Cerebellar nuclear complex (tissue), 1 donor: ENCODE measurements around the gene CREB3.

Experiments used
- DNase-seq, 2 experiments: peaks; one replicate each; lab custom pipeline; 2025; lab: John Stamatoyannopoulos, UW

Gene CREB3

DNA sequence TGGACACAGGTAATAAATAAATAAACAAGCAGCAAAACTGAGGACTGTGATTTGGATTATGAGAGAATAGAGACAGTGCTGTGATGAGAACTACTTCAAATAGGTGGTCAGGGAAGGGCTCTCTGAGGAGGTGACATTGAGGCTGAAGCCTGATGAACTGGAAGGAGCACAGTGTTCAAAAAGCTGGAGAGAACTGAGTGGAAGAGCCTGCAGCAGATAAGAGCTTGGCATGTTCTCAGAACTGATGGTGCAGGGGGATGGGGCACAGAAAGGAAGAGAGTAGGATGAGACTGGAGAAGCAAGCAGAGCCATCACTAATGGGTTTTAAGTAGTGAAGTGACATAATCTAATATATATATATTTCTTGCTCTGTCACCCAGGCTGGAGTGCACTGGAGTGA lies 31.5 kb upstream of the CREB3 start:
- DNase-seq, result no peak

DNA sequence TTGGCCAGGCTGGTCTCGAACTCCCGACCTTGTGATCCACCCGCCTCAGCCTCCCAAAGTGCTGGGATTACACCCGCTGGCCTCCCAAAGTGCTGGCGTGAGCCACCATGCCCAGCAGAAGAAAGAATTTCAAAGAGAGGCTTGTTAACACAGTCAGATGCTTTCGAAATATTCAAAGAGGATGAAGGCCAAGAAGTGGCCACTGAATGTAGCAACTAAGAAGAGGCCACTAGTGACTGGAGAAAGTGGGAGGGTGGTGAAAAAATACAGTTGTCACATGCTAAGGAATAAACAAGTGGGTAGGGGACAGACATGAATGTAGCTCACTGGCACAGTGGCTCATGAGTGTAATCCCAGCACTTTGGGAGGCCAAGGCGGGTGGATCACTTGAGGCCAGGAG lies 29.8 kb upstream of the CREB3 start:
- no peak for DNase-seq

DNA sequence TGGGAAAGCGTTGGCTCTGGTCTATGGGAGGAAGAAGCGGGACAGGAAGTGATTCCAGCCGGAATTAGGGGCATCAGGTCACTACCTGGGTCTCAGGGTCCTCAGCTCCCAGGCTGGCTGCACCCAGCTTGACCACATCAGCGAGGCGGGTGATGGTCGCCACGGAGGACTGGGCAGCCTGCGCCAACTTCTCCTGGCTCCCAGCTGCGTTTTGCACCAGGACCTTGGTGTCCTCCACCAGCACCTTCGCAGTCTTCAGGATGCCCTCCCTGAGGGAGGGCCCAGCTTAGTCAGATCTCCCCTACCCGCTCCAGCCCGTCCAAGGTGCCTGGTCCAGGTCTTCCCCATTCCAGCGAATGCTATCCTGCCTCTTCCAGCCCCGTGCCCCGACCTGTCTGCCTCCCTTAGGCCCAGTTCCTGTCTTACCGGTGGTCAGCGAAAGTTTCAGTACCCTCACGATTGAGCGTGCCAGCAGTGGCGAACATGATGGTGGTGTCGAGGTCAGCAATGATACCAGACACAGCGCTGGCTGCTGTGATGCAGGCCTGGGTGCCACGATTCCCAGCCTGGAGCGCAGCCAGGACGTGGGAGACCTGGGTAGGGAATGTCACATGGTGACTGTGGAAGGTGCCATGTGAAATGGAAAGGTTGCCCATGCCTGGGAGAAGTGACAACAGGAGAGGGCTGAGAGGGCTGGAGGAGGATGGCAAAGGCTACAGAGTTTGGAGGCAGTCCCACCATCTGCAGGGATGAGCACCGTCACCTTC lies 28.4 kb upstream of the CREB3 start:
- DNase-seq, result no peak

DNA sequence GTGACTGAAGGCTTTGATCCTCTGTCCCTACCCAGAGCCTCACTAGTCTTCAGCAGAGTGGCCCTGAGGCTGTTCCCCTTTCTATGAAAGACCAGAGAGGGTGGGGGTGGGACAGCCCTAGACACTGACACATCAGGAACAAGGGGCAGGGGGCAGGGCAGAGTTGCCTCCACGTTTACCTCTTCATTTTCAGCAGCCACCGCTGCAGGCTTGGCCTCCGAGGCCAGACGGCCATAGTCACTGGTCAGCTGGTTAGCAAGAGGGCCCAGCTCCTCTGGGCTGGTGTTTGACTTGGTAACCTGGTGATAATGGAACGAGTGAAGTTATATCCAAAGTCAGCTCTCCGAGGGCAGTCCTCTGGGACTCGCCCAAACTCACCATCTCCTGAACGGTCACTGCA lies 27.1 kb upstream of the CREB3 start:
- DNase-seq, result no peak

DNA sequence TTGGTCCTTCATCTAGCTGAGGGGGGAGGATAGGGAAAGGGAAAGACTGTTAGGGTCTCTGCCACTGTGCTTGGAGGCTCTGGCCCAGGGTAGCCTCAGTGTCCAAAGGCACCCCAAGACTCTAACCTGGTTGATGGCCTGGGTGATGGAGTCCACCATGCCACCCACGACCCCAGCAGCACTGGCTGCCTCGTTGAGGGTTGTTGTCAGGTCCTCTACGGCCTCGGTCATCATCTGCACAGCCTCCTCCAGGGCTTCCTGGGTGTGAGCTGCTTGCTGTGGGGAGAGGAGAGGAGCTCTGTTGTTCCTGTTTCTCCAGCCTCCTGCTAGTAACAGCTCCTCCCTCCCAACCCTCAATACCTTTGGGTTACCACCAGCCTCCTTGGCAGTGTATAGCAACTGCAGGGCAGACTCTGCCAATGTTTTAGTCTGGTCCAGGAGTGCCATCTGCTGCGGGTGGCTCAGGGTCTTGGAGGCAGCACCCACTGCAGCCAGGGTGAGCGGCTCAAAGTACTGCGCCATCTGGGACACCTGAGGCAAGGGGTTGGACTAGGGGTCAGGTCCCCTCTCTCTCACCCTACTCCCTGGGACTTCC lies 26.5 kb upstream of the CREB3 start:
- peak; percentile 48 to 73 for DNase-seq

DNA sequence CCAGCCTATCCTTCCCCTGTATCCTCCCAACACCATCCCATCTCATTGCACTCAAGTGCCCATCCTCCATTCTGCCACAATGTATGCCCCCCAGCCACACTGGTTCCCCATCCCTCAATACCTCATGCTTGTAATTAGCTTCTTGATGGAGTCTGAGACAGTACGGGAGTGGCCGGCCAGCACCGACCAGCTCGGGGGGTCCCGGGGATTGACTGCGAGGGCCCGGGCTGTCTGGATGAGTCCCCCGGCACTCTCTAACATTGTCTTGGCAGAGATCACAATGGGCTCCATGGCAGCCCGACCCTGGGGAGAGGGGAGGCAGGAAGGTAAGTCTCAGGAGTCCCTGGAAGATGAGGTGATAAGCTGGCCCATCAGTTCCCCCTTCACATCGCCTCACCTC lies 25.5 kb upstream of the CREB3 start:
- DNase-seq, result no peak

DNA sequence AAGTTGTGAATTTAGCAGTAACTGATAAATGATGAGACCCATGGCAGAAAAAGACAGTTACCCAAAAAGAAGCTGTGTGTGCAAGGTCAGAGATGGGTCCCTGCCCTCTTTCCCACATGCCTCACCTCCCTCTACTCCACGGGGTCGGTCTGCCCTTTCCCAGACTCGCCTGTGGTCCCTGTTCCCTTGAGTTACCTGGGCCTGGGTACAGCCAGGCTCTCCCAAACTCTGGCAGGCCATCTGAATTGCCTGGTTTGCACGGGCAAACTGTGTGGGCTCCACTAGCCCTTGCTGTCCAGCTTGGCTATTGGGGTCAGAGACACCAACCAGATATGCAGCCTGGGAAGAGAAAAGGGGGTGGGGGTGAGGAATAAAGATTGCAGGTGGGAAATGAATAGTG lies 24.3 kb upstream of the CREB3 start:
- DNase-seq, result no peak

DNA sequence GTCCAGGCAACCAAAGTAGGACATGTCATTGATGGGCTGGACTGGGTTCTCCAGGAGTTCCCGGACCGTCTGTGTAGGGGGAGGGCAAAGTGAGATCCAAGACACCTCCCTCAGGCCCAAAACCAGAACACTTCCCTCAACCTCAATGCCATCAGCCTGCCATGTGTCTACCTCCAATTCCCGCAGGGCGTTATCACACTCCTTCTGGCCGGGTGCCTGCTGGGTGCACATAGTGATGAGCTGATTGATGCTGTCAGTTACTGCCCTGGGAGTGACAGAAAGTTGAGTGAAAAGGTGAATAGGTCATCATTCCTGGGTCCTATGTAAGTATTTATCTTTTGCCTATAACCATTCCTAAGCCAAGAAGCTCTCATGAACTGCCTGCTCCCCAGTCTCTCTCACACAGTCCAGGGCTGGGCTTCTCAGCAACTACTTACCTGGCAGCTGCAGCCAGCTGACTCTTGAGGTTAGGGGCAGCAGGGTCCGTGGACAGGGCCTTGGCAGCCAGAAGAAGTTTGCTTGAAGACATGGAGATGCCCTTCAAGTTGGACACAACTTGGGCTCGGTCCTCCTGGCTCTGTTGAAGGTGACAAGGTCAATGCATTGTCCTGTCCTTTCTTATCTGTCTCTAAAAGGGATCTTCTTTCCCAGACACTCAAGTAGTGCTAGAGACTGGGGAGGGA lies 21.5 kb upstream of the CREB3 start:
- DNase-seq, result no peak

DNA sequence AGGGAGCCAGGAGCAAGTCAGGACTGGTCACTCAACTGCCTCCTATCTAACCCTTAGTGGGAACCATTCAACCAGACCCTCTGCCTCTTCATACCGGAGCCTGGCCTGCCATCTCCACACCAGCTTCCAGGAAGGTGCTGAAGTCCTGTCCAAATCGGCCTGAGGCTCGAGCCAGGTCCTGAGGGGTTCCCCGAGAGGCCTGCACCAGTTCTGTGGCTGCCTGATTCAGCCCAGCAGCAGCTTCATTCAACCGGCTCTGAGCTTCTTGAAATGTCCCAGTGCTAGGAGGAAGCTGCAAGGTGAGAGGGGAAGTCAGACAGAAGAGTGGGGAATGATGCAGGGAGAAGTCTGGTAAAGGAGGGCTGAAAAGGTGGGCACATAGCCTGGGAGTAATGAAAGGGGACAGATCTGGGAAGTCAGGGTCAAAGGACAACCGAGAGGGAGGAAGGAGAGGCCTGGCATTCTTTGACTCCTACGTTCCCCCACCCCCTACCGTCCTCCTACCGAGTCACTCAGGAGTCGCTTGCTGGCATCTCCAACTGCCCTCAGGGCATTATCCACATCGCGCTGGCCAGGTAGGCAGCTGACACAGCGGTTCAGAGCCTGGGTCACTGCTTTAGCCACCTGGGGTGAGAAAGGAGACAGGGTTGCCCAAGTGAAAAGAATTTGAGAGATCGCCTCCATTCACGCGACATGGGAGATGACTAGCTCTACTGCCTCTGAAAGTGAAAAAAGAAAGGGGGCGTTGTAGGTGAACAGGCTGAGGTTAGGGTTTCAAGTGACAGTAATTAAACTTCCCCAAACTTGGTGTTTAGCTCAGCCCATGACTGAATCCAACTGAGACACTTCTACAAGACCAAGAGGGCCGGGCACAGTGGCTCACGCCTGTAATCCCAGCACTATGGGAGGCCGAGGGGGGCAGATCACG lies 20.7 kb upstream of the CREB3 start:
- DNase-seq, result no peak

DNA sequence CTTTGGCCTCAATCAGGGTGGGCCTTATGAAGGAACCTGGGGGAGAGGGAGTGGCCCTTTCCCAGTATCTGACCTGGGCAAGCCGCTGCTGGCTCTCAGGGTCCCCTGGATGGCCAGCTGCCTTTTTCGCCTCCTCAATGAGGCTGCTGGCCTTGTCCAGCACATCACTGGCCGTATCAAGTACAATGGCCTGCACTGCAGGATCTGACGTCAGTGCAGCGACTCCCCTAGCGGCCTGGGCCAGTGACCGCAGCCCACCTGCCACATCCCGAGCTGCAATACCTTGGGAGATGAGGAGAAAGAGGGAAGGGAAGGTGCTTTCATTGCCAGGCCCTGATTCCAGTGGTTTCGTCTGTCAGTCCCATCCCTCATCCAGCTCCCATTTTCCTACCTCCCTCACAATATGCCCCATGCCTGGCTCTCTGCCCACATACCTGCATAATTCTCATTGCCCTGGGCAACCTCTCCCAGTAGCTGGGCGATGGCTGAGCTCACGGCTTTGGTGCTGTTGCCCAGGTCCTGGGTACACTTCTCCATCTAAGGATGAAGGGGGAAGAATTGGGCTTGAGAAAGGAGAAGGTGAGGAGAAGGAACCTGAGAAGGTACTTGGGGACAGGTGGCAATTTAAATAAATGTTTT lies 19.6 kb upstream of the CREB3 start:
- no peak for DNase-seq

DNA sequence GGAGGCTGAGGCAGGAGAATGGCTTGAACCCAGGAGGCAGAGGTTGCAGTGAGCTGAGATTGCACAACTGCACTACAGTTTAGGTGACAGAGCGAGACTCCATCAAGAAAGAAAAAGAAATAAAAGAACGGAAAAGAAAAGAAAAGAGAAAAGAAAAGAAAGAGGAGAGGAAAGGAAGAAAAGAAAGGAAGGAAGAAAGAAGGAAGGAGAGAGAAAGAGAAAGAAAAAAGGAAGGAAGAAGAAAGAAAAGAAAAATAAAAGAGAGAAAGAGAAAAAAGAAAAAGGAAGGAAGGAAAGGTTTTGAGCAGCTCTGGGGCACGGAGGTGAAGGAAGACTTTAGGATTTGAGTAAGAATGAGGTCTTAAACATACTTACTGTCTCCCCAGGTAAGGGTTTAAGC lies 18.9 kb upstream of the CREB3 start:
- no peak for DNase-seq

DNA sequence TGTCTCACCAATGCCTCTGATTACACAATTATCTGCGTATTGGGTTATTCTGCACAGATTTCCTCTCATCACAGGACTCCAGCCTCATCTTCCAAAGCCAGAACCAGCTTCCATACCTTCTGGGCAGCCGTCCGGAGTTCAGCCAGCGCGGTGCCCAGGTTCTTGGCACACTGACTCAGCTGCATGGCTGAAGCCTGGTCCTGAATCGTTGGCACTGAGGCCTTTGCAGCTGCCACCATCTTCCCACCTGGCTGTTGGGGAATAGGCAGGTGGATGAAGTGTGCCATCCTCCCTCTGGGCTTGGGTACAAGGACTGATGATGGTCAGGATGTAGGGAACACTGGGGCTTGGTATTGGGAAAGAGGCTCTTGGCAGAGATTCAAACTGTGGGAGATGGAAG lies 18.3 kb upstream of the CREB3 start:
- DNase-seq, result no peak

DNA sequence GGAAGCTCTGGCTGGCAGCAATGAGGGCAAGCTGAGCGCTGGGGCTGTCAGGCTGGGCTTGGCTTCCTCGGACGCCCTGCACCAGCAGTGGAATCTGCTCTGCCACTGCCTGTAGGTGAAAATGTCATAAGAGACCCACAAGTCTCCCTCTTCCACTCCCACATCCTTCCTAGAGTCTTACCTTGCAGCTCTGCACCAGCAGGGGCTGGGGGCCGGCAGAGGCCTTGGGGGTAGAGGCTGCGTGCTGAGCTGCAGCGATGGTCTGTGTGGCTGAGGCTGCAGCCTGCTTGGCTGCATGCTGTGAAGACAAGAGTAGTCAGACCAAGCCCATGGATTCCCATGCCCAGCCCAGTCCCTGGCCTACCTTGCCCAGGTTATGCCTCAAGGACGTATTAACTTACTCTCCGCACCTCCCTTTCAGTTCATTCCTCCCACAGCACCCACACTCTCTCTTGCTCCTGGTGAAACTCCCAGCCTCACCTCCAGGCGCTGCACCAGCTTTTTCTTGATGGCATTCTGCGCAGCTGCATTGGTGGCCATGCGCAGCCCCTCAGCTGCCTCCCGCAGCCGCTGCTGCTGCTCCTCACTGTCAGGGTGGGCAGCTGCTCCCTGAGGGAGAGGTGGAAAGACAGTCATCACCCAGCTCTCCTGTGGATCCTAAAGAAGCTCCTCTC lies 17.8 kb upstream of the CREB3 start:
- no peak for DNase-seq

DNA sequence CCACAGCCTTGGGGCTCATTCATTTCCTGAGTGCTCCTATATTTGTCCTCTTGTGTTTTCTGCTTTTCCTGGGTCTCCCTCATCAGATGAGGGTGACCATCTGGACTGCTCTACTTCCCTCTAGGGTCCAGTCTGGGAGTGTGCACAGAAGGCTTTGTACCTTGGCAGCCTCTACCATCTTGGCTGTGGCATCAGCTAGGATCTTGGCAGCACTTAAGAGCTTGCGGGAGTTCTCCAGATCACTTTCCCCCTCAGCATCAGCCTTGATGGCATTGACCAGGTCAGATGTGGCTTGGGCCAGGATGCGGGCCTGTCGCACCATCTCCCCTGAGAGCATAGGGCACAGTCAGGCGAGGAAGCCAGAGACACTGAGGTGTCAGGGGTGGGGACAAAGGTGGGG lies 16.2 kb upstream of the CREB3 start:
- DNase-seq, result peak; percentile 71 to 81

DNA sequence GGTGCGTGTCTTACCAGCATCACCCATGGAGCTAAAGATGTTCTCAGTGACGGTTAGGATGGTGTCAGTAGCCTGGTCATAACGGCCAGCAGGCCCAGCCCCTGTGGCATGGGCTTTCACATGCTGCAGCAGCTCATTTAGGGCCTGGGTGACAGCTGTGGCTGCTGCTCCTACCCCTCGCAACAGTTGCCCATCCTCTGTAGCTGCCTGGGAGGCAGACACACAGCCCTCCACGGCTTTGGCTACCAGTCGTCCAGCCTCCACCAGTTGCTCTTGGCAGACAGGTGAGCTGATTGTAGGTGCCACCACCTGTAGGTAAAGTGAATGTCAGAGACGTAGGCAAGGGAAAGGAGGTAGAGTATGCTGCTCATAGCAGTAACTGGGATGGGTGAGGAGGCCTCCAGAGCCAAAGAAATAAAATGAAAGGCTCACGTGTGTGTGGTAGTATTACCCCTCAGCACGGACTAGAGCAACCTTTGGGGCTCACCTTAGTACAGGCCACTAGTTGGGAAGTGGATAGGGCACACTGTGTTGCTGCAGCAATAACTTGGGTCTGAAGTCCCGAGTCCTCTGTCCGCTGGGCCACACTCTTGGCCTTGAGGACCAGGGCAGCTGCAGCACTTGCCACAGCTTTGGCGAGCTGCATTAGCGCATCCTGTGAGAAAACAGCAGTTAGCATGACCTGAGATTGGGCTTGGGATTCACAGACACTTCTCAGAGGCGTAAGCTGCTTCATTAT lies 15.2 kb upstream of the CREB3 start:
- no peak for DNase-seq

DNA sequence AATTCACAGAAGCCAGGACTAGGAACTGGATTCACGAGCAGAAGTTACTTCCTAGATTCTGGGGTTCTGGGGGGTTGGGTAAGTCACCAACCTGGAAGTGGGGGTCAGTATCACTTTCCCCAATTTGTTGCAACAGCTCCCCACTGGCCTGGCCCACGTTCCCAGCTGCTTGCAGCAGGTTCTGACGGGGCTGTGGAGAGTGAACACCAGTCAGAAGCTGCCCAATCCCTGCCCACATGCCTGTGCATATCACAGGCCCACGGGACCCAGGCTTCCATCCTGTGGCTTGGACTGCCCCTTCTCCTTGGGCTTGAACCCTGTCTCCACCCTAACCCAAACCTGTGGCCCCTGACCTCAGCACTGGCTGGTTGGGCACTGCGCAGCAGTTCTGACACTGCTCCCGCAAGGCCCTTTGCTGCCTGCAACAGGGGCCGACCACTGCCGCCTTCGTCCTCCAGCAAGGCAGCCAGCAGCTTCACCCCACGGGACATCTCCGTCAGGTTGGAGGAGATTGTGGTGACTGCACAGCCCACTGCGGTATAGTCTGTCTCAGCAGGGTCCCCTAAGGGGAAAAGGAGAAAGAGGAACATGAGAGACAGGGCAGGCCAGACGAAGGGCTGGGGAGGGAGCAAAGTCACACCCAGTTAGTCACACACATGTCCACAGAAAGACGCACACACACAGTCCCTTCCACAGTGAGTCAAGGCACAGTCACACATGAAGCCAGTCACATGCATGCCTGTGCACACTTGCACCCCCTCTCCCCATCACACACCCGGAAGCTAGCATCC lies 13.6 kb upstream of the CREB3 start:
- DNase-seq, result no peak

DNA sequence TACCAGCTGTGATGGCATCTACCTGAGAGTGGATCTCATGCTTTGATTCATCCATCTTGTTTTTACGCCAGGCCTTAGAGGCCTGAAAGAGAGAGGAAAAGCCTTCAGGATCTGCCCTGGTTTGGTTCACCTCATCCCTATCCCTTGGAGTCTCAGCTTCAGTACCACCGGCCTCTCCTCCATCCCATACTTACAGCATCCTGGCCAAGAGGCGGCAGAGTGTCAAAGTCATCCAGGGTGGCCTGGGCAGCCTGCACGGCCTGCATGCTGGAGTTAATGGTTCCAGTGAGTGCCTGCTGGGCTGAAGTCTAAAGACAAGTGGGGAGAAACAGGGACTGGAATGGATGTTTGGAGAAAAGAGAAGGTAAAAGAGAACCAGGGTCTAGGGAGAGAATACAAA lies 12.9 kb upstream of the CREB3 start:
- DNase-seq, result no peak

DNA sequence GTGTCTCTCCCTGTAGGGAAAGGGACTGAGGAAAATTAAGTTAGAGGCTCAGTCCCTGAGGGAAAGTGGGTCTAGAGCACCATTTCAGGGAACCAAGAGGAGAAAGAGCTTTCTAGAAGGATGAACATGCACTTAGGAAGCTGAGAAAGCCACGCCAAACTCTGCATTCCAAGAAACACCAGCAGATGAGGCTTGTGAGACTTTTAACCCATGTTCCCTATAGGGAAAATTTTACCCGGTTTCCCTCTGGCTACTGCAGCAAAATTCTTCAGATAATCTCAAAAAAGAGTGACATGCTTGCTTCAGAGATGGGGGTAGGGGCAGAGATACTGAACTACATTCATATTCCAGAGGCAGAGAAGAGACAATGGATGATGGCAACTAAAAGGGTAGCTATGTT lies 9.0 kb upstream of the CREB3 start:
- no peak for DNase-seq

DNA sequence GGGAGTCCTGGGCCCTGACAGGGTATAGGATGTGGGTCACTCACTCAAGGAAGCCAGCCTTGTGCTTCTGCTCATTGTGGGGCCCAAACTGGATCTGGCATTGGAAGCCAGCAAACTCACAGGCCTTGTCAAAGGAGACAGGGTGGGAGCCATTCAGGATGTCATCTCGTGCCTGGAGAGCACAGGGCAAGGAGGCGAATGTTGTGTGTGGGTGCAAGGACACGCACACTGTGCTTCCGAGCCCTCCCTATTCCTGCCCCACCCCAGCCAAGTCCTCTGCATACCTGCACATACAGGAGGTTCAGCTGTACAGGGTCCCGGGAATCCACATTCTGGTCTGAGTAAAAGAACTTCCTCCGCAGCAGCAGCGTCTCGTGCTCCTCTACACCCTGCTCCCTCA lies 8.6 kb upstream of the CREB3 start:
- DNase-seq, result no peak

DNA sequence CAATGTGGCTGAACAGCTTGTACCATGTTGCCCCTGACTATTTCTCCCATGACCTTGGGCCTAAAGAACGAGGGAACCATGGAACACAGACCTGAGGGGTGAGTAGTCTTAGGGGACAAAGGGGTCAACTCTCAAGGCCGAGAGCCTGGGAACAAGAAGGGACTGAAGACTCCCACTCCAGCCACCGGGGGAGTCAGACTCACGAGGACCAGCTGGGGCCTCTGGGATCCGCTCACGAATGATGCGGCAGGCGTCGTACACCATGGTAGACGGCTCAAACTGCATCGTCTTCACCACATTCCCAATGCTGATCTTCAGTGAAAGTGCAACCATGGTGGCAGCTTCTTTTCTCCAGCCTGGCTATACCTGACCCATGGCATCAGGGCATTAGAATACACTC lies 7.1 kb upstream of the CREB3 start:
- DNase-seq, result no peak
